Activated CD8-positive, alpha-beta memory T cell treated with anti-CD3 and anti-CD28 coated beads, Interleukin-2, amount 50 U/mL, for 4 hours (primary cell): ENCODE measurements around the gene KRTAP24-1.

Experiments
- DNase-seq: peaks from one replicate; pipeline ENCODE4 v3.0.0-alpha.2; 2020

The KRTAP24-1 gene, protein sequence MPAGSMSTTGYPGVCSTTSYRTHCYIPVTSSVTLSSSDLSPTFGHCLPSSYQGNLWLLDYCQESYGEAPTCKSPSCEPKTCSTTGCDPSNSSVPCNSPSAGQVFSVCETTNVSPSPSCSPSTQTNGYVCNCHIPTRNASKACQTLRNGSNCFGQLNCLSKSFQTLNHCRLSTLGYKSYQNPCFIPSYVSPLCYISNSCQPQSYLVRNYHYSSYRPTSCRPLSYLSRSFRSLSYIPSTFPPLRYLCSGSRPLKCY

DNA sequence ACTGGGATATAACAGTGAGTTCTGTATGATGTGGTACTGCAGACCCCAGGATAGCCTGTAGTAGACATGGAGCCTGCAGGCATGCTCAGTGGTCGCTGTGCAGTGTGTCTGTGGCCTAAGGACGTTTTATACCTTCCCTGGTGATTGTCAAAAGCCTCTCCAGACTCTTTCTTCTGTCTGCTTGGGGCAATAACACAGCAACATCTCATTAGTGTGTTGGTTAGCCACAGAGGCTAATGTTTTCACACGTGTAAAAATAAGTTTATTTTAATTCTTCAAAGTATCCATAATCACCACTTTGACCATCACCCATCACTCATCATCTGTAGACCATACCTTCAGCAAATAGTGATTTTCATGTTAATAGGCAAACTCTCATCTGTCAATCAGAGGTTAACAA, at the start of gene KRTAP24-1:
KRTAP24-1 (minus strand) TSS at position 101 of the 400 bp plus-strand sequence; CDS start at position 83, 18 bp downstream.
- DNase-seq = no peak

- DNase-seq = no peak
Measured at GRCh38 chr21:30329203-30329875, 46.6 kb upstream of the KRTAP24-1 start.

GRCh38 chr21:30326390-30326789, 43.6 kb upstream of the KRTAP24-1 start:
- DNase-seq = no peak

DNA sequence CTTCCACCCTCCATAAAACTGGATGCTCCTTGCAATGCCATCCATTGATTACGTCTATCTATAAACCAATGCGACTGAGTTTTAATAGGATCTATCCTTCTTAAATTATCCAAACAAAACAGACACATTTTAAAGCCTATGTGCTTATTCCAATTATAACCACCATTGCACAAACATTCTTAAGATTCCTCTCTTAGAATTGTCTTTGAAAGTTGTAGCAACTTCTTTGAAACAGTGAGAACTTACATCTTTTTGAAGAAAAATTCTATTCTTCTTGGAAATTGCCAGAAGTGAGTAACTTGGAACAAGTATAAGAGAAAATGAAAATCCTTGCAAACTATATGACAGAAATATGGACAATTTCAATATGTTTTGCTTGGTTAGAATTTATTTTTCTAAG, 37.5 kb upstream of the KRTAP24-1 start, which contains the start of gene KRTAP26-1:
KRTAP26-1 (minus strand) TSS at position 101 of the 400 bp plus-strand sequence. CDS start 280 bp downstream, outside the sequence.
- DNase-seq = no peak

DNA sequence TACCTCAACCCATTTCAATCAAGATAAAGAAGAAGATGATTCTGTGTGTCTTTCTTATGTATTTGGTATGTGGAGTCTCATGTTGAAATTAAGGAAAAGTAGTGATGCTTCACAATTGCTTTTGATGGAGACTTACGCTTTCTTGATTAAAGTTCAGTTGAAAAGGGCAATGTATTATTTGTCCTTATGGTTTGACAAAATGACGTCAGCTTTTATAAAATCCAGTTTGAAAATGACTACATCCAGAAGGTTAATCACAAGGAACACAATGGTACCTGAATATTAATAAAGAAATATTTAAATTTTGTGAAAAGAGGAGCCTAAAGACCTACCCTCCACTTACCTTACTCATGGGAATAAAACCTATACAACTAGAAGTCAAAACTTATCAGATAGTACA, 33.0 kb upstream of the KRTAP24-1 start:
- no peak for DNase-seq

DNA sequence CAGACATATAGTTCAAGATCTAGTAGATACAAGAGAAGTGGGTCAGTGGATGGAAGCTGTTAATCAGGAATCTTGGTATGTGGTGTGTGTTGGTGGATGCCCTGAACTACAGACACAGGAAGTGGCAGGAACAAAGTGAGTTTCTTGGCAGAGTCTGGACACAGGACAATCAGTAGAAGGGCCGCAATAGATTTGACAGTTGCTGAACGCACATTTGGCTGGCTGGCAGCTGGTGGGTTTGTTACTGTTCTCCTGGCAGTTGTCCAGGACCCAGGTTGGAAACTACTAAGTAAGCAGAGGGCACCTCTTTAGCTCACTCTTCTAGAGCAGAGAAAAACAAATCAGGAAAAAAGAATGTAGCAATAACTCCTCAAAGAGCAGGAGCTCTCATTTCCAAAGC, 24.1 kb upstream of the KRTAP24-1 start:
- DNase-seq = no peak

DNA sequence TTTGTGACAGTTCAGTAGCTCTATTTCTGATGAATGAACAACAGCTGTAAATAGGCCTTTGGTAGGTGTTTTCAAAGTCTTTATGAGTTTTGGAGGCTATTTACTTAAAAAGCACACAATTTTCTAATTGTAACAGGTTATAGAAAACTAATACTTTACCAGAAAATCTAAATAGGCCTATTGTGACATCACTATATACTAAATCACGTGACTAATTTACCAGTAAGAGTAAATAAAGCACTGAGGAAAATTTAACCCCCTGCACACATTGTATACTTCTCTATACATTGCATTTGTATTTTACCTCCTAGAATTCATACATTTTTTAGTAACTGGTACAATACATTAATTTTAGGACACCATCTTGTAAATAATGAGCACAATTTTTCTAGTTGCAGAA, 22.4 kb upstream of the KRTAP24-1 start:
- DNase-seq = no peak

DNA sequence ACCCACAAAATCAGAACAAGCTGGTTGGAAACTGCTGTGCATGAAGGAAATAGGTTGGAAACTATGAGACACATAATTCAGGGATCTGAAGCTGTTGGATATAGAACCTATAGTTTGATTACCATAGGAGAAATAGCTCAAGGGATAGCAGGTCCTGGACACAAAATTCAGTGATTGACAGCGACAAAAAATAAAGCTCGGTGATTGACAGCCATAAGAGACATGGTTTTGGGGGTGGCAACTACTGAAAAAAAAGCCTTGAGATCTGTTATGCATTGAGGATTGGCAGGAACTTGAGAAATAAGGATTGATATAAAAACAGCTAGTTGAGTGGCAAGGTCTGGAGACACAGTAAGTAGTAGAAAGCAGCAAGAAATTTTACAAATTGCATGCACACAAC, 6.5 kb upstream of the KRTAP24-1 start, which contains the start of gene KRTAP25-1:
KRTAP25-1 (minus strand) TSS at position 300 of the 400 bp plus-strand sequence; CDS start at position 276, 24 bp downstream.
- no peak for DNase-seq

GRCh38 chr21:30271611-30272010, 11.1 kb downstream of the KRTAP24-1 start:
- no peak for DNase-seq

- DNase-seq = no peak
Measured at GRCh38 chr21:30271156-30271555, 11.6 kb downstream of the KRTAP24-1 start.

DNA sequence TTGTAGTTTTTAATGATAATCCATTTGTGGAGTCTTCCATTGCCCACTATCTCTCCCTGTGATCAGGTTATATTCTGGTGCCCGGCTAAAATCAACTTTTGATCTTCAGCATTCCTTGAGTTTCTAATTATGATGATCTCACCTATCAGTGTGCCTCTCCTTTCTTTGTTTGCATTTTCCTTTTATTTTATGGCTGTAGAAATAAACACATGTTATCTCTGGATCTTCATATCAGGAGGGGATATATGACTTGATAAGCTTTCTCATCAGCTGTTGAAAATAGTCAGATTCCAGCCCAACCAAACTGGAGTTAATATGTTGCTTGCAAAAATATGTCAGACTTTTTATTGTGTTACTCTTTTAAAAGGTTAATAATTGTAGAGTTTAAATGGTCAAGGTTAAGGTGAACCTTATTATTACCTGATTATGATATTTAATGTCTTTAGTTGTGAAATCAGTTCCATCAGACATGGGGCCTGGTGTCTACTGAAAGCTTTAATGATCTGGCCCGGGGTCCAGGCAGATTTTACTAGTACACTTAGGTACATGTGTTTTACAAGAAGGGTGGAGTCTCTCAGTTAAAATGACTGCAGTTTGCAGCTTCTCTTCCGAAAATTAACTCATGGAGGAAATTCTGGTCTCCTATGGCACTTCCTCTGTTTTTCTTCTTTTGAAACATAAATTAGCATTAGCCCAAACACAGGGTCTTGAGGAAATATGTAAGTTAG, 12.8 kb downstream of the KRTAP24-1 start:
- DNase-seq = no peak

GRCh38 chr21:30268608-30269197, 14.0 kb downstream of the KRTAP24-1 start:
- DNase-seq = no peak

GRCh38 chr21:30257773-30258172, 25.0 kb downstream of the KRTAP24-1 start:
- no peak for DNase-seq

DNA sequence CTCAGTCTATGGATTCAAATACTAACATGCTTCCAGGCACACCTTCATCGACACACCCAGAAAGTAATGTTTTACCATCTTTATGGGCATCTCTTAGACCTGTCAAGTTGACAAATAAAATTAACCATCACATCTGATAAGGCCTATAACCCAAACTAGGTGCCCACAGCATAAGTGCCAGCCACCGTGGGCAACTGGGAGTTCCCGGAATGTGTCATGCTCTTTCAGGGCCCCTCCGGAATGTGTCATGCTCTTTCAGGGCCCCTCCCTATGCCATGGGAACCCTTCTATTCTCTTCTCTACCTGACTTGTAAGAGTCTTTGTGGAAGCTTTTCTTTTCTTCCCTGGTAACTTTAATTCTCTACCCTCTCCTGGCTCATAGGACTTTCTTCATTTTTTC, 26.6 kb downstream of the KRTAP24-1 start:
- no peak for DNase-seq

- DNase-seq = no peak
Measured at GRCh38 chr21:30255679-30256078, 27.1 kb downstream of the KRTAP24-1 start.

DNA sequence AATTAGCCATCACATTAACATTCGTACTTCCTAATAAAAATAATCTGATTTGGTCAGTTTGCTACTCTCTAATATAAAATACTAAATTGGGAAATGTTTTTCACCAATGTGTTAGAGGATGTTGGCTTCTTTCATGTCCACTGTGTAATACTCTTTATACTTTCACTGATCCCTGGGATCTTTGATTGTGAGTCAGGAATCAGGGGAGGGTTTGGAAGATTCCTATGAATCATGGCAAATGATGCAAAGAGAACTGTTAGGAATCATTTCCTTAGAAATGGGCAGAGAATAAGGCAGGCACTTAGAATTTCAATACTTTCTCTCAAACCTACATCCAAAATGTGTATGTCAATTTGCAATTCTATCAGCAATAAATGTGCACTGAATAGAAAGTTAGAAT, 31.0 kb downstream of the KRTAP24-1 start:
- DNase-seq = no peak

- DNase-seq = no peak
Measured at GRCh38 chr21:30249936-30250335, 32.8 kb downstream of the KRTAP24-1 start.

GRCh38 chr21:30248844-30249243, 33.9 kb downstream of the KRTAP24-1 start:
- no peak for DNase-seq

GRCh38 chr21:30245061-30245460, 37.7 kb downstream of the KRTAP24-1 start:
- DNase-seq = no peak

GRCh38 chr21:30243691-30244090, 39.1 kb downstream of the KRTAP24-1 start:
- no peak for DNase-seq

GRCh38 chr21:30240661-30241060, 42.1 kb downstream of the KRTAP24-1 start:
- no peak for DNase-seq

GRCh38 chr21:30238168-30238567, 44.6 kb downstream of the KRTAP24-1 start:
- no peak for DNase-seq

GRCh38 chr21:30234643-30235042, 48.1 kb downstream of the KRTAP24-1 start:
- no peak for DNase-seq
